Left forelimb (tissue), 1 donor: Measurements from ENCODE around the gene SLX4IP.

ENCODE experiments used
- DNase-seq: peaks from one replicate; pipeline ENCODE4 v3.0.0-alpha.2; 2018; ENCODE audit warnings: low spot score

Gene SLX4IP

GRCh38 chr20:10521068-10521831 is 86.1 kb downstream of the SLX4IP start:
- no peak for DNase-seq

- DNase-seq = no peak
These were observed 86.7 kb downstream of the SLX4IP start for GRCh38 chr20:10521836-10522235.

- DNase-seq = no peak
These were observed 87.2 kb downstream of the SLX4IP start for GRCh38 chr20:10522328-10522727.

DNA sequence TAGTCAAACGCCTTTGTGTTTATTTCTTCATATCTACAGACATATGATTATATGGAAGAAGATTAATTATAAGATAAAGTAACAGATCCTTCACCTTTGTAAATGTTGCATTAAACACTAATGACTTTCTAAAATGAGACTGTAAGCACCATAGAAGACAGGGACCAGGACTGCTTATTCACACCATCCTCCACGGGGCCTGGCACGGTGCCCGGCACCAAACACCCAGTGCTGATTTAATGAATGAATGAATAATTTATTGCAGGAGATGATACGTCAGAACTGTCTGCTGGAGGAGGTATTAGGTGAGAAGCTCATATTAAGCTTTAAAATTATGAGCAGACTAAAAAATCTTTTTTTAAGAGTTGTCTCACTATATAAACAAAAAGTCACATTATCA is 88.3 kb downstream of the SLX4IP start:
- DNase-seq = no peak

DNA sequence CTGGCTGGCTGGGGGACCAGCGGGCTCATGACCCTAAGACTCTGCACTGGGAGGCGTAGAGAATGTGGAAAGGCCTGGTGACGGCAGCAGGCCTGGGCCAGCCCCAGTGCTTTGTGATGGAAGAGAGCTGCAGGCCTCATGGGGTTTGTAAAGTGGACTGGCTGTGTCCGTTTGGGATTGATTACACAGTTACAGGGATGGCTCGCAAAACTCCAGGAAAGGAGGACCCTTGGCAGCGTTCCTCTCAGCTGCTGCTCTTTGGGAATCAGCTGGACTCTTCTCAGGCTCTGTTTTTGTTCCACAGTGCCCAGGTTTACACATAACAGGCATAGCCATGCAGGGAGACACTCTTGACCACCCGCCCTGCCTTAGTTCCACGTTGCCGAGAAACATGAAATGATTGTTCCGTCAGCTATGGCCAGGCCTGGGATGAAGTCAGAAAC is 89.0 kb downstream of the SLX4IP start:
- DNase-seq = peak; percentile 75

DNA sequence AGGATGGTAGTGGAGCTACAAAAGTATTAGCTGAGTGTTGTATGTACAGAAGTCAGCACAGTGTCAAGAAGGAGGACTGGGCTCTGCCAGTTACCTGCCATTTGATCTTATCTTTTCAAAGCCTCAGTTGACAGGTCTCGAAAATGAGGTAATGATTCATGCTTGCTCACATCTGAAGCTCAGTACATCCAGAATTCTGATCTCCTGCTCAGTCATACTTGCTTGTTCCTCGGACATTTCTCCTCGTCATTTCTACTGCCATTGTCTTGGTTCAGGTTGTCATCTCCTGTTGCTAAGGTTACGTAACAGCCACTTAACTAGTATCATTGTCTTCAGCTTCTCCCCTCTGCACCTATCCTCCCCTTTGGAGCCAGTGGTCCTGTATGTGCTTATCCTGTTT is 89.5 kb downstream of the SLX4IP start:
- no peak for DNase-seq

DNA sequence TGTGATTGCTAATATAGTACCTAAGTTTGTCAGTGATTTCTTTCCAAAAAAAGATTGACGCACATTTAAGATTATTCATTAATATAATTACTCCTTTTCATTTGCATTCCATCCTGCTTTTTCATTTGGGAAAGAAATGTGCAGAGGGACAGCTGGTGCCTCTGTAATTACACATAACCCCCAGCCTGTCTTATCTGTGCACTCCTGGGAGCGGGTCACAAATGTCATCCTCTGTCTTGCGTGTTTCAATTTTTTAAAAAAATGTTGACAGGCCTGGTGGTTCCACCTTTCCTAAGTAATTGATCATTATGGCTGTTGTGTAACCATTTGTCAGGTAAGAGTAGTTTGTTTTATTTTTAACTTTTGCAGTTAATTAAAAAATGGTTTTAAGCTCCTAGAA is 92.7 kb downstream of the SLX4IP start:
- no peak for DNase-seq

GRCh38 chr20:10530883-10531282 is 95.8 kb downstream of the SLX4IP start:
- DNase-seq = no peak

GRCh38 chr20:10531848-10532247 is 96.7 kb downstream of the SLX4IP start:
- no peak for DNase-seq

DNA sequence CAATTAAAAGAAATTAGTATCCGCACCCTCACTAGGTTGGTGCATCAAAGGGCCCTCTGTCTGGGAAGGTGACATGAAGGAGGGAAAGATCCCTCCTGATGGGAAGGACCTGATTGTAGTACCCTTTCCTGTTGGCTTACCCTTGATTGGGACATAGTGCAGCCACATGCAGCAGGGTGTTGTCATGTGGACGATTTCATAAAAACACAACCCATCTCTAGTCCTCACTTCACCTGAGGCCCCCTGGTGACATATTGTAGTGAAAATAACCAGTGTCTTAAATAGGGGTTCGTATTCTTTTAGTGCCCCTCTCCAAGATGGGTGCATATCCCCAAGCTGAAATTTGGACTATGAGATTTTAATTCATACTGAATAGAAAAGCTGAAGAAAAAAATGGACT is 97.3 kb downstream of the SLX4IP start:
- no peak for DNase-seq

DNA sequence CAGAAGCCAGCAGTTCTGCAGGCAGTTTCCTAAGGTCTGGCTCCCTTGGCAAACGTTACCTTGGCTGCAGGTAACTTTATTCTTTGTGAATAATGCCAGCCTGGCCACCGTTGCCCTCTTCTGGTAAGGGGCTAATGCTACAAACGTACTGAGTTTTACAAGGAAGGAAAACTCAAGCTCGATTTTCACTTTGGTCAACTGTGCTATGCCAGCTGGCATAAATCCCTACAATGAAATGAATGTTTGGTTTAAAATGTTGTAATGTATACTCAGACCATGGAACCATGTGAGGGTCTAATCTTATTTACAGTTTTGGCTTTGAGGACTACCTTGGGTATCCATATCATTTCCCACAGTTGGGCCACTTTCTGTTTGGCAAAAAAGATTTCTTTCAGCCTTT is 101.4 kb downstream of the SLX4IP start:
- no peak for DNase-seq

GRCh38 chr20:10537850-10538480 is 102.9 kb downstream of the SLX4IP start:
- no peak for DNase-seq

DNA sequence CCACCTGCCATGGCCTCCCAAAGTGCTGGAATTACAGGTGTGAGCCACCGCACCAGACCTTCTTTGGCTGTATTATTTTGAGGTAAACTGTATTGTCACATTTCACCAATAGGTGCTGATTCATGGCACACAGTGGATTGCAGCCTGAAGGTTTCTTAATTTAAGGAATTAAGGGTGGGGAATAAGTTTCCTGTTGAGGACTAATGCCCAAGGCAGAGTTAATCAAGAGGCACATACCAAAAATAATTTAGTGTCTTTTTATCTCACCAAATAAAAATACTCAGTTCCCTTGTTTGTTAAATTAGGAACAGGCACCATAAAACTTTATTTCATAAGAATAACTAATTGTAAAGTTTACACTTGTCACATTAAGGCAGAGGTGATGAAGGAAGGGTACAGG is 103.7 kb downstream of the SLX4IP start:
- DNase-seq = no peak

DNA sequence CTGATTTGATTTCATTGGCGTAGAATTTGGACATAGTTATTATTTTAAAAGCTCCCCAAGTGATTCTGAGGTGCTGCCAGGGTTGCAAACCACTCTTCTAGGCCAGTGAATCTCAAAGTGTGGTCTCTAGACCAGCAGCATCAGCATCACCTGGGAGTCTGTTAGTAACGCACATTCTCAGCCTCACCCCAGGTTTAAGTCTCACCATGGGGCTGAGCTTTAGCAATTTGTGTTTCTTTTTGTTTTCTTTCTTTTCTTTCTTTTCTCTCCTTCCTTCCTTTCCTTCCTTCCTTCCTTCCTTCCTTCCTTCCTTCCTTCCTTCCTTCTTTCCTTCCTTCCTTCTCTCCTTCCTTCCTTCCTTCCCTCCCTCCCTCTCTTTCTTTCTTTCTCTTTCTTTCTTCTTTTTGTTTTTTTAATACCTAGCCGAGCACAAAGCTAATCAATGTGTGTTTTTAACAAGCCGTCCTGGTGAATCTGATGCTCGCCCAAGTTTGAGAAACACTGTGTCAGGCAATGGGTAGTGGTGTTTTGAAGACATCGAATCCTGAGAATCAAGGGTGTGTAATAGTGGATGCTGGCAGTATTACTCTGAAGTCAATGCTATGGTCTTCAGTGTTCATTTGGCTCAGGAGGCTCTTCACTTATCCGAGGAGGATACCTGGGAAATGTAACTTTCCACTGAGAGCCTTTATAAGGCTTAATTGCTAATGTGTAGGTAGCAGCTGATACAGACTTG is 104.9 kb downstream of the SLX4IP start:
- no peak for DNase-seq

GRCh38 chr20:10540636-10541493 is 105.8 kb downstream of the SLX4IP start:
- DNase-seq = no peak

- DNase-seq = no peak
These were observed 106.7 kb downstream of the SLX4IP start for GRCh38 chr20:10541668-10542411.

- DNase-seq = no peak
These were observed 107.3 kb downstream of the SLX4IP start for GRCh38 chr20:10542442-10542841.

DNA sequence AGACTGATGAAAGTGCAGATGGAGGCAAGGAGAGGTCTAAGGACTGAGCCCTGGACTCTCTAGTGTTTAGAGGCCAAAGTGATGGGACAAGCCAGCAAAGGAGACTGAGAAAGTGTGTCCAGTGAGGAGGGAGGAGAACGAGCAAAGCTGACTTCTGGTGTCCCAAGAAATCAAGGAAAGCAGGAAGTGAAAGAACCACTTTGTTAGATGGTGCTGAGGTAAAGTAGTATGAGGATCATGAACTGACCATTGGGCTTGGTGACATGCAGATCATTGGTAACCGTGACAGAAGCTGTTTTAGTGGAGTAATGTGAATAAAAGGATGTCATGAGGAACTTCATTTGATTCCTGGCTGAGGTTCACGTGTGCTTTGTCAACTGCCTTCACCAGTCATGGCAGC is 108.4 kb downstream of the SLX4IP start:
- DNase-seq = no peak

GRCh38 chr20:10547276-10548114 is 112.4 kb downstream of the SLX4IP start:
- no peak for DNase-seq

DNA sequence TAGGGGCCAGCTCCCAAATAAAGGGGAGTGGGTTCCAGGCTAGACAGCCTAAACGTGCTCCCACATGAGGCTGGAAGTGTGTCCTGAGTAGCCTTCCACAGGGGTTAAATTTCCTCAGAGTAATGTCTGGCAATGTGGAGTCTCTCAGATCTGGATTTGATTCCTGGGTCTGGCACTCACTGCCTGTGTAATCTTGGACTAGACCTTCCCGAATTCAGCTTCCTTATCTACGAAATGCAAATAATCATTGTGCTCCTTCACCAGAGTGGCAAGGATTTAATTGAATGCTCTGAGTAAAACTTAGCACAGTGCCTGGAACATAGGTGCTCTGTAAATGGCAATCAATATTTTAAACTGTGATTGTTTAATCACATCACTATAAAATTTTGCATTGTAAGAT is 114.4 kb downstream of the SLX4IP start:
- DNase-seq = no peak
